Lower leg skin (tissue), 4 donors: ENCODE results near the gene RMND5B. TPM values are rescaled to one million over a fixed set of nuclear protein-coding genes. Genes with fewer than 3 reads are reported as not detected.
A peak's percentile ranks its signal among the peaks of the same experiment; 100 is the strongest.
"Not testable (repeated sequence)": the region's sequence is repeated elsewhere in the genome, so short reads cannot be mapped to it uniquely, and the experiment has no call there.

Experiments used
- DNase-seq, 2 donors: peaks; one replicate each; pipeline ENCODE4 v3.0.0-alpha.2; 2019; ENCODE audit warnings: low spot score in 2 of 2
- H3K4me3 ChIP-seq: fragments of 200-600 bp; sonication (generic); 2 replicates; pipeline ENCODE4 v1.5.1; 2017; ENCODE audit warnings: mild to moderate bottlenecking, low read depth; ENCODE audit not compliant: poor library complexity, severe bottlenecking
- CTCF ChIP-seq, 3 donors: fragments of 450-650 bp; IDR thresholded peaks; one replicate each; pipeline ENCODE4 v1.5.1; 2016; ENCODE audit warnings: antibody characterized with exemption in 3 of 3, mild to moderate bottlenecking in 3 of 3, moderate library complexity in 2 of 3
- POLR2A ChIP-seq, 2 donors: fragments of 450-650 bp; IDR thresholded peaks; one replicate each; pipeline ENCODE4 v1.6.1; 2016 to 2017; ENCODE audit warnings: antibody characterized with exemption in 2 of 2, mild to moderate bottlenecking in 1 of 2, moderate library complexity in 1 of 2
- WGBS, 2 donors: methylation state at CpG; one replicate each; pipeline ENCODE4 v1.1.5; 2018; 5-methylcytosine and 5-hydroxymethylcytosine counted together
- intact Hi-C: fragments of 100-400 bp; cut with DNase I; formaldehyde crosslinking; loops from one replicate; pipeline ENCODE4 v1.15.0; 2023; ENCODE audit warnings: low total_unique reads
- total RNA-seq, 4 donors: library from RNA; depleted of rRNA; stranded (reverse); fragments of >200 nt; gene quantifications; one replicate each; pipeline ENCODE4 v1.1.0, GENCODE V29; 2016

Gene RMND5B
- total RNA-seq, 4 donors from 2014 or later: 47.4 to 83.2 (median 56.2) TPM

DNA sequence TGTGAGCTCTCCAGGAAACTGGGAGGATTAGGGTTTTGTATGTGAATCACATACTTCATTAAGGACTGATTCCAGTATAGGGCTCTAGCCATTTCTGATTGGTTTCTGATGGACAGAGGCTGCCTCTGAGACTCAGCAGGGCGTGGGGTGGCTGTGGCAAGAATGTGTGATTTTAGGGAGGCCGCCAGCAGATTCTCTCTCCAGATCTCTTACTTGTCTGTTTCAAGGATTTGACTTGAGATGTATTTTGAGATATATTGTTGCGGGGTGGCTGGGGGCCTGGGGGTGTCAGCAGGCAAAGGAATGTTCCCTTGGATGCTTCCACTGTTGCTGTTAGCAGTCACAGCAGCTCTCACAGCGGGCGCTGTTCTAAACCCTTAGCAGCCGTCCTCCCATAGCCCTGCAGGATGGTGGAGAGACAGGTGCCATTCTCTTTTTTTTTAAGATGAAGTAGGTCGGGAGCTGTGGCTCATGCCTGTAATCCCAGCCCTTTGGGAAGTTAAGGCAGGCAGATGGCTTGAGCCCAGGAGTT is 65.5 kb downstream of the RMND5B start:
- H3K4me3 ChIP-seq: no peak overlapping the region
- TF ChIP-seq POLR2A (IDR thresholded peaks at IDR 0.05) (no peak), CTCF (IDR thresholded peaks at IDR 0.05) (no peak)
- intact Hi-C loops: no loop called here
- 69 to 75% methylated on average over 7 of the region's 7 CpGs for WGBS, 2 donors
- DNase-seq: peak in 1 of 2 donors; percentile 66

DNA sequence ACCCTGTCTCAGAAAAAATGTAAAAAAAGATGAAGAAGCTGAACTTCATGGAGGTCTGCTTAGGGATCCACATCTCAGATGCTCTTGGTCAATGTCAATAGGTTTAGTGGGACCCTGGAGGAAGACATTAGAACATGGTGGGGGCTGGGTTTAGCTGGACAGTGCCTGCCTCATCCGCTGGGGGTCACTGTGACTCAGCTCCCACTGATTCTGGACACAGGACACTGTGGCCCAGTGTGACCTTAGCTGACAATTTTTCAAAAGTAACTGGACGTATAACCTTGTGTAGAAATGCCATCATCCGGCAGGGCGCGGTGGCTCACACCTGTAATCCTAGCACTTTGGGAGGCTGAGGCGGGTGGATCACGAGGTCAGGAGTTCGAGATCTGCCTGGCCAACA is 66.2 kb downstream of the RMND5B start:
- peak in 1 of 2 donors; percentile 58 for DNase-seq
- TF ChIP-seq CTCF (IDR thresholded peaks at IDR 0.05) (no peak), POLR2A (IDR thresholded peaks at IDR 0.05) (no peak)
- H3K4me3 ChIP-seq: no peak overlapping the region
- intact Hi-C loops: no loop called here
- WGBS, 2 donors: 81 to 84% methylated on average over 8 of the region's 8 CpGs

DNA sequence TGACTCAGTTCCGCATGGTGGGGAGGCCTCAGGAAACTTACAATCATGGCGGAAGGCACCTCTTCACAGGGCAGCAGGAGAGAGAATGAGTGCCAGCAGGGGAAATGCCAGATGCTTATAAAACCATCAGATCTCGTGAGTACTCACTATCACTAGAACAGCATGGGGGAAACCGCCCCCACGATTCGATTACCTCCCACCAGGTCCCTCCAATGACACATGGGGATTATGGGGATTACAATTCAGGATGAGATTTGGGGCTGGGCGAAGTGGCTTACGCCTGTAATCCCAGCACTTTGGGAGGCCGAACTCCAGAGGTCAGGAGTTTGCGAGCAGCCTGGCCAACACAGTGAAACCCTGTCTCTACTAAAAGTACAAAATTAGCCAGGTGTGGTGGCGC is 67.3 kb downstream of the RMND5B start:
- peak in 1 of 2 donors; percentile 63 for DNase-seq
- WGBS, 2 donors: 87% methylated on average over 10 to 11 of the region's 11 CpGs
- intact Hi-C loops, H3K4me3 ChIP-seq: not testable (repeated sequence)

- no peak overlapping the region for H3K4me3 ChIP-seq
- DNase-seq: peak in 1 of 2 donors; percentile 40
- WGBS, 2 donors: 81 to 85% methylated on average over 11 of the region's 11 CpGs
- intact Hi-C loops: no loop called here
- no peak for TF ChIP-seq POLR2A (IDR thresholded peaks at IDR 0.05)
- no peak for TF ChIP-seq CTCF (IDR thresholded peaks at IDR 0.05)
These were observed 67.9 kb downstream of the RMND5B start for GRCh38 chr5:178198706-178199105.

DNA sequence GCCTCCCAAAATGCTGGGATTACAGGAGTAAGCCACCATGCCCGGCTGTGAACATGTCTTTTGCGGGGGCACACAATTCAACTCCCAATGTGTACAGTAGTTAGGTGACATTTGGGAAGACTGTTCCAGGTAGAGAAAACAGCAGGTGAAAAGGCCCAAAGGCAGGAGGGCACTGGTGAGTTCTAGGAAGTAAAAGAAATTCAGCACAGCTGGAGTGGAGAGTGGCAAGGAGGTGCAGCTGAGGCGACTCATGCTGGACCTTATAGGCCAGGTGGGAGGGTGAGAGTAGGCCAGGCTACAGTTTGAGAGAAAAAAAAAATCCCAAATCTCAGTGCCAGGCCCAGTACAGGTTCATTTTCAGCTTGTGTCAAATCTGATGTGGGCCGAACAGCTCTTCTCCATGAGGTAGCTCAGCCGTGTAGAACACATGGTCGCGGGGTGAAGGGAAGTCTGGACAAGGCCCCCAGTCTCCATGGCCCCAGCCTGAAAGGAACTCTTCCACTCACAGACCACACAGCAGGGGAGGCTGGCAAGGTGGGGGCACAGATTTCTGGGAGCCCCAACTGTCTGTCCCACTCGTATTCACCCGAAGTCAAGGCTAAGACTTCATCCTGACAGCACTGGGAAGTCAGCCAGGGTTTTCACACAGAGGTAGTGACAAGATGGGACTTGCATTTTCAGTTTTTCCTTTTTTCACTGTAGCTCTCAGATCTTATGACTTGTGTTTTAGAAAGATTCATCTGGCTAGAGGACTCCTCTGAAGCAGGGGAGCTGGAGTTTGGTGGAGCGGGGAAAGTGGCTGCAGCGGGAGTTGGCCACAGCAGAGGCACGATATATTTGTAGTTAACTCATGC is 69.0 kb downstream of the RMND5B start:
- TF ChIP-seq POLR2A (IDR thresholded peaks at IDR 0.05) (no peak), CTCF (IDR thresholded peaks at IDR 0.05) (no peak)
- 58 to 61% methylated on average over 12 of the region's 12 CpGs for WGBS, 2 donors
- H3K4me3 ChIP-seq: no peak overlapping the region
- DNase-seq: peak in 1 of 2 donors; percentile 64
- intact Hi-C loops: no loop called here

Other genes starting within 250 kb of the RMND5B start
- not detected for gene PROP1, start 134.8 kb upstream of the RMND5B start, total RNA-seq
- 10 to 100 TPM; 17.6 to 26.3 (median 19.1) TPM for gene N4BP3, start 17.5 kb upstream of the RMND5B start, total RNA-seq
- gene NHP2, start 22.9 kb downstream of the RMND5B start, total RNA-seq: 100 to 1,000 TPM; 169 to 210 (median 199) TPM
- gene GMCL2, start 56.4 kb downstream of the RMND5B start, total RNA-seq: not detected
- gene HNRNPAB, start 73.5 kb downstream of the RMND5B start, total RNA-seq: 100 to 1,000 TPM in 2 of 4 donors, 10 to 100 TPM in 2; 76.4 to 124 (median 102) TPM
- 10 to 100 TPM; 29.3 to 45.7 (median 31.8) TPM for gene PHYKPL, start 101.8 kb downstream of the RMND5B start, total RNA-seq